Hepatocyte (in vitro differentiated cells): ENCODE measurements around the gene ST6GAL1.

Experiments used
- EZH2 ChIP-seq: fragments of 200-600 bp; sonication (generic); IDR thresholded peaks from 2 replicates; pipeline ENCODE4 v1.6.1; 2016; ENCODE audit warnings: antibody characterized with exemption, mild to moderate bottlenecking, borderline replicate concordance
- TF ChIP-seq, protein P1 (sequence below): fragments of 200-600 bp; sonication (generic); IDR thresholded peaks from 2 replicates; pipeline ENCODE4 v1.5.1; 2016; ENCODE audit warnings: antibody characterized with exemption, mild to moderate bottlenecking; ENCODE audit not compliant: poor library complexity

DNA sequence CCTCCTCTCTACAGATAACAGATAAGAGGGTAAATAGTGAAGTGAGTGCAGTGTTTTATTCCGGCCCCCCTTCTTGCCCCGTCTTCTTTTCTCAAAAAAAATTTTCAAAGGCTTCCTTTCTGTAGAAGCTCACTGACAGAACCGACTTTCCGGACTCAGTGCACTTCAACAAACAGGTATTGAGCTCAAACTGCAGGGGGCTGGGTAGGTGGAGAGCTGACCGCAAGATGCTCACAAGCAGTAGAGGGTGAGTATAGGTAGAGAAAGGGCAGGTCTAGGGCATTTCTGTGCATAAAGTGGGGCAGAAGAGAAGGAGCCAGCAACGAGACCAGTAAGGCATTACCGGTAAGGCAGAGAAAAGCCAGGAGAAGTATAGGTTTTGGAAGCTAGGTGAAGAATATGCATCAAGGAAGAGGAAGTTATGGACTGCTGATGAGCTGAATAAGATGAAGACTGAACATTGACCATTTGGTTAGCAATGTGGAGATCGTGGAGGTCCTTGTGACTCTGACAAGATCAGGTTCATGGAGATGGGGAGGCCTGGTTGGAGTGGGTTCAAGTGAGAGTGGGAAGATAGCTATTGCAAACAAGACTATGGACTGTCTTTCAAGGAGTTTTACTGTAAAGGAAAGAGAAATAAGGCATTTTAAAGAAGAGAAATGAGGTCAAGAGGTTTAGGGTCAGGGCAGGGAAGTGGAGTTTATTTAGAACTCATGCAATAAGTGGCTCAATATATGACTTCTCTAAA lies 97.4 kb downstream of the ST6GAL1 start:
- TF ChIP-seq, protein P1, sequence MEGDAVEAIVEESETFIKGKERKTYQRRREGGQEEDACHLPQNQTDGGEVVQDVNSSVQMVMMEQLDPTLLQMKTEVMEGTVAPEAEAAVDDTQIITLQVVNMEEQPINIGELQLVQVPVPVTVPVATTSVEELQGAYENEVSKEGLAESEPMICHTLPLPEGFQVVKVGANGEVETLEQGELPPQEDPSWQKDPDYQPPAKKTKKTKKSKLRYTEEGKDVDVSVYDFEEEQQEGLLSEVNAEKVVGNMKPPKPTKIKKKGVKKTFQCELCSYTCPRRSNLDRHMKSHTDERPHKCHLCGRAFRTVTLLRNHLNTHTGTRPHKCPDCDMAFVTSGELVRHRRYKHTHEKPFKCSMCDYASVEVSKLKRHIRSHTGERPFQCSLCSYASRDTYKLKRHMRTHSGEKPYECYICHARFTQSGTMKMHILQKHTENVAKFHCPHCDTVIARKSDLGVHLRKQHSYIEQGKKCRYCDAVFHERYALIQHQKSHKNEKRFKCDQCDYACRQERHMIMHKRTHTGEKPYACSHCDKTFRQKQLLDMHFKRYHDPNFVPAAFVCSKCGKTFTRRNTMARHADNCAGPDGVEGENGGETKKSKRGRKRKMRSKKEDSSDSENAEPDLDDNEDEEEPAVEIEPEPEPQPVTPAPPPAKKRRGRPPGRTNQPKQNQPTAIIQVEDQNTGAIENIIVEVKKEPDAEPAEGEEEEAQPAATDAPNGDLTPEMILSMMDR = no peak
- no peak for TF ChIP-seq EZH2
